ENCODE measurements around the gene GDI1. TPM values are rescaled to one million over a fixed set of nuclear protein-coding genes. Genes with fewer than 3 reads are reported as not detected.
A peak's percentile ranks its signal among the peaks of the same experiment; 100 is the strongest.

Gene GDI1
- total and polyA plus RNA-seq, 4 donors: 77.0 to 209 (median 127) TPM

GRCh38 chrX:154469114-154469513, 32.2 kb downstream of the GDI1 start:
- DNase-seq (no peak), ATAC-seq (ENCODE audit: low FRiP score) (no peak)
- Histone ChIP-seq H3K27ac (ENCODE audit: low read depth in 1 of 2, low read length in 2 of 2) (no peak overlapping the region), H3K36me3 (ENCODE audit: control insufficient read depth in 1 of 2, insufficient read depth in 2 of 2, low read length in 1 of 2) (peaks cover 0 to 16% of the 10 kb centered on the region in 2 donors), H3K4me1 (ENCODE audit: control insufficient read depth in 1 of 2, insufficient read depth in 2 of 2, low read length in 2 of 2) (no peaks in the 10 kb centered on the region), H3K4me3 (ENCODE audit: low read length in 2 of 2) (no peak overlapping the region), H3K9me3 (ENCODE audit: control insufficient read depth, low read length) (no peaks in the 10 kb centered on the region), H3K27me3 (ENCODE audit: control insufficient read depth in 1 of 2, insufficient read depth in 2 of 2, low read length in 1 of 2) (no peaks in the 10 kb centered on the region)
- intact Hi-C loops (cut with DNase I): no loop called here
- 83 to 85% methylated on average over 9 of the region's 9 CpGs for WGBS, 2 donors

DNA sequence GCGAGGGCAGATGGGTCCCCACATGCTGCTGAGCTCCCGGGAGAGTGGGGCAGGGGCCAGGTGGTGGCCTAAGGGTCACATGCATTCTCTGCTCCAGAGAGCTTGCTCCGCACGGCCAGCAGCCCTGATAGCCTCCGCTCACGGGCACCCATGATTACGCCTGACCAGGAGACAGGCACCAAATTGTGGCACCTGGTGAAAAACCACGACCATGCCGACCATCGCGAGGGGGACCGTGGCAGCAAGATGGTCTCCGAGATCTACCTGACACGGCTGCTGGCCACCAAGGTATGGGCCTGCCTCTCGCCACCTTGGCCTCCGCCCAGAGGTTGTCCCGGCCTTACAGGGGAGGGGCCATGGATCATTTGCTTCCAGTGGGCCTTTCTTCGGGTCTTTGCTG, 32.9 kb downstream of the GDI1 start:
- DNase-seq: no peak
- no peak overlapping the region for H3K4me3 ChIP-seq (ENCODE audit: low read length in 2 of 2)
- no peaks in the 10 kb centered on the region for H3K9me3 ChIP-seq (ENCODE audit: control insufficient read depth, low read length)
- H3K27me3 ChIP-seq (ENCODE audit: control insufficient read depth in 1 of 2, insufficient read depth in 2 of 2, low read length in 1 of 2): no peaks in the 10 kb centered on the region
- no peak overlapping the region for H3K27ac ChIP-seq (ENCODE audit: low read depth in 1 of 2, low read length in 2 of 2)
- intact Hi-C loops (cut with DNase I): no loop called here
- 86% methylated on average over 18 of the region's 18 CpGs for WGBS, 2 donors
- ATAC-seq (ENCODE audit: low FRiP score): no peak
- H3K36me3 ChIP-seq (ENCODE audit: control insufficient read depth in 1 of 2, insufficient read depth in 2 of 2, low read length in 1 of 2): peaks cover 0 to 16% of the 10 kb centered on the region in 2 donors
- H3K4me1 ChIP-seq (ENCODE audit: control insufficient read depth in 1 of 2, insufficient read depth in 2 of 2, low read length in 2 of 2): no peaks in the 10 kb centered on the region

- no peak overlapping the region for H3K27ac ChIP-seq (ENCODE audit: low read depth in 1 of 2, low read length in 2 of 2)
- 88 to 90% methylated on average over 14 of the region's 14 CpGs for WGBS, 2 donors
- ATAC-seq (ENCODE audit: low FRiP score): no peak
- no peak overlapping the region for H3K4me3 ChIP-seq (ENCODE audit: low read length in 2 of 2)
- intact Hi-C loops (cut with DNase I): no loop called here
- no peaks in the 10 kb centered on the region for H3K9me3 ChIP-seq (ENCODE audit: control insufficient read depth, low read length)
- peaks cover 0 to 15% of the 10 kb centered on the region in 2 donors for H3K36me3 ChIP-seq (ENCODE audit: control insufficient read depth in 1 of 2, insufficient read depth in 2 of 2, low read length in 1 of 2)
- H3K4me1 ChIP-seq (ENCODE audit: control insufficient read depth in 1 of 2, insufficient read depth in 2 of 2, low read length in 2 of 2): no peaks in the 10 kb centered on the region
- no peaks in the 10 kb centered on the region for H3K27me3 ChIP-seq (ENCODE audit: control insufficient read depth in 1 of 2, insufficient read depth in 2 of 2, low read length in 1 of 2)
- DNase-seq: peak in 1 of 2 donors; percentile 36
Measured at GRCh38 chrX:154470434-154470833, 33.5 kb downstream of the GDI1 start.

DNA sequence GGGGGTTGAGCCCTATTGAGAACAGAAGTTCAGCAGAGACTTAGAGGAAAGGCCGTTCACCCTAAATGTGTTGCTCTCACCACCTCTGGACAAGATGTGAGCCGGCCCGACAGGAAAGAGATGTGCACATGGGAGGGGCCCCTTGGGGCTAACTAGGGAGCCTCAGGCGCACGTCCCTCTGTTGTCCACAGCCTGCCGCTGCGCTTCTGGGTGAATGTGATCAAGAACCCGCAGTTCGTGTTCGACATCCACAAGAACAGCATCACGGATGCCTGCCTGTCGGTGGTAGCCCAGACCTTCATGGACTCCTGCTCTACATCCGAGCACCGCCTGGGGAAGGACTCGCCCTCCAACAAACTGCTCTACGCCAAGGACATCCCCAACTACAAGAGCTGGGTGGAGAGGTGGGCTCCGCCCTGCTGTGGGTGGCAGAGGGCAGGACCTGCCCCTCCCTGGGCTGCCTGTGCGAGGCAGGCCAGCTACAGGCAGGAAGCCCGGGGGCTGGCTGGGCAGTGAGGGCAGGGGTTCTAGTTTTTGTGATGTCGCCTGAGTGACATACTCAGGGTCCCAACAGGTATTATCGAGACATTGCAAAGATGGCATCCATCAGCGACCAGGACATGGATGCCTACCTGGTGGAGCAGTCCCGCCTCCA, 34.1 kb downstream of the GDI1 start:
- no peaks in the 10 kb centered on the region for H3K9me3 ChIP-seq (ENCODE audit: control insufficient read depth, low read length)
- no peaks in the 10 kb centered on the region for H3K27me3 ChIP-seq (ENCODE audit: control insufficient read depth in 1 of 2, insufficient read depth in 2 of 2, low read length in 1 of 2)
- WGBS, 2 donors: 85 to 87% methylated on average over 23 of the region's 23 CpGs
- H3K4me1 ChIP-seq (ENCODE audit: control insufficient read depth in 1 of 2, insufficient read depth in 2 of 2, low read length in 2 of 2): no peaks in the 10 kb centered on the region
- H3K36me3 ChIP-seq (ENCODE audit: control insufficient read depth in 1 of 2, insufficient read depth in 2 of 2, low read length in 1 of 2): peaks cover 0 to 11% of the 10 kb centered on the region in 2 donors
- H3K27ac ChIP-seq (ENCODE audit: low read depth in 1 of 2, low read length in 2 of 2): no peak overlapping the region
- ATAC-seq (ENCODE audit: low FRiP score) (no peak), DNase-seq (peak in 1 of 2 donors; percentile 70)
- no peak overlapping the region for H3K4me3 ChIP-seq (ENCODE audit: low read length in 2 of 2)
- intact Hi-C loops (cut with DNase I): no loop called here

DNA sequence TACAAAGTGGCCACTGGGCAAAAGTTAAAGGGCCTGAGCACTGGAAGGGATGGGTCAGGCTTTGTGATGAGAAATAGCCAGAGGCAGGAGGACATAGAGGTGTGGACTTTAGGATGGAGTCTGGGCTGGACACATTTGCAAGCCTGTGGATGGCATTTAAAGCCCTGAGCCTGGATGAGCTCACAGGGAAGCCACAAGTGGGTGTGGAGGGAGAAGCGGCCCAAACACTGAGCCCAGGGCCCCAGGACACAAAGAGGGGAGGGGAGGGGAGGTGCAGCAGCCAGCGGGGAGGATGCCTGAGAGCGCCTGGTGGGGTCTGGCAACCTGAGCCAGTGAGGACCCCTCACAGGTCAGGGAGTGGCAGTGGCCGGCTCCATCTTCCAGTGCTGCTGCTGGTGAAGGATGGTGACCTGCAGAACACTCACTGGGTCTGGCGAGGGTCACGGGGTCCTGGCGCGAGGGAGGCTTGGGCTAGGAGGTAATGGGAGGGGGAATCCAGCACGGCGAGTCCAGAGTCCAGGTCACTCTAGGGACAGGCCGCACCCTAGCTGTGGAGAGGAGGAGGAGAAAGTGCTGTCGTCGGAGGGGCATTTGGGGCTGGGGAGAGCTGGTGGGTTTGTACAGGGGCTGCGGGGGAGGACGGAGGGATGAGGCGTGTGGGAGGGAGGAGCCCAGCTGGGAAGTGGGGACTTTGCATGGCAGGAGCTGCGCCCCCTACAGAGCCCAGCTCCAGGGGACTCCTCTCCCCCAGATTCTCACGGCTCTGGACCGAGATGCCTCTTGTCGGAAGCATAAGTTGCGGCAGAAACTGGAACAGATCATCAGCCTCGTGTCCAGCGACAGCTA, 35.1 kb downstream of the GDI1 start:
- 79 to 84% methylated on average over 23 of the region's 23 CpGs for WGBS, 2 donors
- no peak overlapping the region for H3K4me3 ChIP-seq (ENCODE audit: low read length in 2 of 2)
- no peaks in the 10 kb centered on the region for H3K9me3 ChIP-seq (ENCODE audit: control insufficient read depth, low read length)
- H3K36me3 ChIP-seq (ENCODE audit: control insufficient read depth in 1 of 2, insufficient read depth in 2 of 2, low read length in 1 of 2): peaks cover 0 to 11% of the 10 kb centered on the region in 2 donors
- no peaks in the 10 kb centered on the region for H3K4me1 ChIP-seq (ENCODE audit: control insufficient read depth in 1 of 2, insufficient read depth in 2 of 2, low read length in 2 of 2)
- no peak for DNase-seq
- no peaks in the 10 kb centered on the region for H3K27me3 ChIP-seq (ENCODE audit: control insufficient read depth in 1 of 2, insufficient read depth in 2 of 2, low read length in 1 of 2)
- no peak overlapping the region for H3K27ac ChIP-seq (ENCODE audit: low read depth in 1 of 2, low read length in 2 of 2)
- intact Hi-C loops (cut with DNase I): no loop called here
- ATAC-seq (ENCODE audit: low FRiP score): no peak

DNA sequence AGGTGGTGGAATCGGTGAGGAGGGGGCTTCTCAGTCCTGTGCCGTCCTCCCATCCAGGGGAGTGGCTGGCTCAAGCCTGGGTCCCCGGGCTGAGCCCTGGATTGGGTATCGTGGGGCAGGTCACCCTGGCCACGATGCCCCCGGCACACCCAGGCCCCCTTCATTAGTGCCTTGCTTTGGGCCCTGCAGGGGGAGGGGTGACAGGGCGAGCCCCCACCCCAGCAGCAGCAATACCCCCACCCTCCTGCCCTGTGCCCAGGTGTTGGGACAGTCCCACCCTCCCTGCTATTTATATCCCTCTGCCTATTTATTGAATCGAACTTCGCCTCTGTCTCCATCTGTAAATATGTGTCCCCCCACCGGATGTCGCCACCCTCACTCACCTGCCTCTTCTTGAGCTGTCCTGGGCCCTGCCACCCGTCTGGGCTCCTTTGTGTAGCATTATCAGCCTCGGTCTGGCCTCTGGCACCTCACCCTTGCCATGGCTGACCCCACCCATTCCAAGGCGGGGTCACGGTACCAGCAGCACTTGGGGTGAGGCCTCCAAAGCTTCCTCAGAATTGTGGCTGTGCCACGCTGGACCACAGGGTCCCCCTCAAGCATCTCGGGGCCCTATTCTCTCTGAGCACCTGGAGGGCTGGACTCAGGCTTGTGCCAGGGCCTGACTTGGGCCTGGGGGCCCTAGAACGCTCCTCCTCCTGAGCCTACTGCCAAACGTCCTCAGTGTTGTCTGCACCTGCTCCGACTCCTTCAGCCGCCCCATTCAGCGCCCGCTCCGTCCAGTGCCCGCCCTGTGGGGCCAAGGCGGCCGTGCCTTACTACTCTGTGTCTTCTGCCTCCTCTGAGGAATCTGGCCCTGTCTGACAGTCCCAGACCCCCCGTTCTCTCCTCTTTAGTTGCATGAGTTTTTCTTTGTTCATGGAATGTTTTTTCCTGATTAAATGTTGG, 36.0 kb downstream of the GDI1 start:
- H3K27ac ChIP-seq (ENCODE audit: low read depth in 1 of 2, low read length in 2 of 2): no peak overlapping the region
- no peaks in the 10 kb centered on the region for H3K4me1 ChIP-seq (ENCODE audit: control insufficient read depth in 1 of 2, insufficient read depth in 2 of 2, low read length in 2 of 2)
- intact Hi-C loops (cut with DNase I): no loop called here
- no peak overlapping the region for H3K4me3 ChIP-seq (ENCODE audit: low read length in 2 of 2)
- peaks cover 0 to 8% of the 10 kb centered on the region in 2 donors for H3K36me3 ChIP-seq (ENCODE audit: control insufficient read depth in 1 of 2, insufficient read depth in 2 of 2, low read length in 1 of 2)
- WGBS, 2 donors: 72 to 76% methylated on average over 28 of the region's 28 CpGs
- no peaks in the 10 kb centered on the region for H3K27me3 ChIP-seq (ENCODE audit: control insufficient read depth in 1 of 2, insufficient read depth in 2 of 2, low read length in 1 of 2)
- ATAC-seq (ENCODE audit: low FRiP score) (no peak), DNase-seq (peak in 1 of 2 donors; percentile 33)
- no peaks in the 10 kb centered on the region for H3K9me3 ChIP-seq (ENCODE audit: control insufficient read depth, low read length)

DNA sequence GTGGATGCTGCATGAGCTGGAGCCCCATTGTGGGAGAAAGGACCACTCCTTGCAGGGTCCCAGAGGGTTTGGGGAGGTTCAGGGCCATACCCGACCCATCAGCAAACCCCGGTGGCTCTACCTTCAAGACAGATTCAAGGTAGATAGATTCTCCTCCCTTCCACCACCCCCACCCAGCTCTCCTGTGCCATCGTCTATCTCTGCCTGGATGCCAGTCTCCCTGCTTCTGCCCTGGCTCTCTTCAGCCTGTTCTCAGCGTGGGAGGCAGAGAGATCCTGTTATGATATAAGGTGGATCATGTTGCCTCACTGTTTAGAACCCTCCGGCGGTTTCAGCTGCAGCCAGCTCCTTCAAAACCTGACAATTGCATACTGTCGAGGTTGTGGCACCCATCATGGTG, 36.7 kb downstream of the GDI1 start:
- no peaks in the 10 kb centered on the region for H3K27me3 ChIP-seq (ENCODE audit: control insufficient read depth in 1 of 2, insufficient read depth in 2 of 2, low read length in 1 of 2)
- no peak for ATAC-seq (ENCODE audit: low FRiP score)
- no peak overlapping the region for H3K27ac ChIP-seq (ENCODE audit: low read depth in 1 of 2, low read length in 2 of 2)
- no peaks in the 10 kb centered on the region for H3K9me3 ChIP-seq (ENCODE audit: control insufficient read depth, low read length)
- no peak overlapping the region for H3K4me3 ChIP-seq (ENCODE audit: low read length in 2 of 2)
- intact Hi-C loops (cut with DNase I): no loop called here
- peaks cover 0 to 7% of the 10 kb centered on the region in 2 donors for H3K36me3 ChIP-seq (ENCODE audit: control insufficient read depth in 1 of 2, insufficient read depth in 2 of 2, low read length in 1 of 2)
- WGBS, 2 donors: 81% methylated on average over 7 of the region's 7 CpGs
- no peak for DNase-seq
- H3K4me1 ChIP-seq (ENCODE audit: control insufficient read depth in 1 of 2, insufficient read depth in 2 of 2, low read length in 2 of 2): no peaks in the 10 kb centered on the region

DNA sequence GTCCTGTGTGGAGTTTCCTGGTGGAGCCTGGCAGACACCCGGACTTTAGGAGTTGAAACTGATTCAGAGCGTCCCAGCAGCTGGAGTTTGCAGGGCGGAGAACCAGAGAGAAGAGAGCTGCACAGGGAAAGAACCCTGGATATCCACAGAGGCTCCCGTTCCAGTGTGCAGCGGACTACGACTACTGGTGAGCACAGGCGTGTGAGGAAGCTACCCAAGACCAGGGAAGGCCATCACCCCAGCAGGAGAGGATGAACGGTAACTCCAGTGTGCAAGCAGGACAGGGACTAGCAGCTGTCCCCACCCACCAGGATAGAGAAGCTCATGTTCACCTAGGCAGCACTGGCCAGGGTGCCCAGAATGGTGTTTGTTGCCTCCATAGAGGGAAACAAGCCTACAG, 39.9 kb downstream of the GDI1 start:
- no peaks in the 10 kb centered on the region for H3K9me3 ChIP-seq (ENCODE audit: control insufficient read depth, low read length)
- no peaks in the 10 kb centered on the region for H3K36me3 ChIP-seq (ENCODE audit: control insufficient read depth in 1 of 2, insufficient read depth in 2 of 2, low read length in 1 of 2)
- H3K4me1 ChIP-seq (ENCODE audit: control insufficient read depth in 1 of 2, insufficient read depth in 2 of 2, low read length in 2 of 2): no peaks in the 10 kb centered on the region
- 84% methylated on average over 8 of the region's 8 CpGs for WGBS, 2 donors
- no peaks in the 10 kb centered on the region for H3K27me3 ChIP-seq (ENCODE audit: control insufficient read depth in 1 of 2, insufficient read depth in 2 of 2, low read length in 1 of 2)
- DNase-seq (peak in 1 of 2 donors; percentile 24), ATAC-seq (ENCODE audit: low FRiP score) (no peak)
- no peak overlapping the region for H3K27ac ChIP-seq (ENCODE audit: low read depth in 1 of 2, low read length in 2 of 2)
- intact Hi-C loops (cut with DNase I): no loop called here
- H3K4me3 ChIP-seq (ENCODE audit: low read length in 2 of 2): no peak overlapping the region

Data from aorta (tissue), 5 donors.